GM12878 (cell line): Measurements from ENCODE around the gene POU5F1. TPM values are rescaled to one million over a fixed set of nuclear protein-coding genes. Genes with fewer than 3 reads are reported as not detected.

Experiments used
- ATAC-seq: fragments of 200-7000 bp; cut with Tn5 transposase; 3 replicates; pipeline ENCODE4 v1.9.1; 2020; ENCODE audit warnings: mild to moderate bottlenecking, moderate library complexity
- BruUV-seq: library from RNA; stranded (reverse); fragments of 400-500 nt; replicated peaks from 2 replicates; lab custom pipeline; 2021; lab: Mats Ljungman, UMichigan
- CTCF ChIA-PET: fragments of 300-600 bp; sonication (Branson Sonifier 250); formaldehyde crosslinking; extraction: SDS; loops from one replicate; lab custom pipeline; 2021; ENCODE audit warnings: inconsistent platforms; lab: Yijun Ruan, JAX
- POLR2A ChIA-PET: fragments of 350-600 bp; formaldehyde crosslinking; extraction: SDS; loops from one replicate; lab custom pipeline; 2021; ENCODE audit warnings: inconsistent platforms; lab: Charles Lee
- RAD21 ChIA-PET: fragments of 300-600 bp; sonication (Branson Sonifier 250); formaldehyde crosslinking; loops from one replicate; lab custom pipeline; 2023; ENCODE audit warnings: antibody characterized with exemption; ENCODE audit not compliant: unreplicated experiment; lab: Charles Lee
- SMC1A ChIA-PET: fragments of 300-600 bp; sonication (Branson Sonifier 250); formaldehyde crosslinking; loops from one replicate; lab custom pipeline; 2023; ENCODE audit not compliant: unreplicated experiment, uncharacterized antibody; lab: Charles Lee
- DNase-seq: peaks from one replicate; pipeline ENCODE4 v3.0.0-alpha.2; 2011; ENCODE audit warnings: low read depth, low spot score
- FAIRE-seq: peaks from 3 replicates; lab custom pipeline; 2011; peaks lifted over from hg19 to GRCh38; lab: Jason Lieb, UNC
- H2AFZ ChIP-seq: 2 replicates; pipeline ENCODE4 v1.6.0; 2011; ENCODE audit warnings: low read depth, low read length, control low read depth; ENCODE audit not compliant: control insufficient read depth
- H3K27ac ChIP-seq: 2 replicates; pipeline ENCODE4 v1.5.1; 2011; ENCODE audit warnings: control low read depth; ENCODE audit not compliant: control insufficient read depth, insufficient read depth
- H3K27me3 ChIP-seq, 2 experiments: replicated peaks in 1 of 2; 2 replicates each; pipeline versions ENCODE4 v1.6.0 to v1.6.1; 2011; ENCODE audit warnings: low read length in 1 of 2; ENCODE audit not compliant: control insufficient read depth in 2 of 2, insufficient read depth in 2 of 2
- H3K36me3 ChIP-seq, 2 experiments: 2 replicates each; pipeline ENCODE4 v1.5.1; 2011; ENCODE audit warnings: low read length in 1 of 2; ENCODE audit not compliant: control insufficient read depth in 2 of 2, insufficient read depth in 2 of 2
- H3K4me1 ChIP-seq: 2 replicates; pipeline ENCODE4 v1.6.1; 2011; ENCODE audit warnings: mild to moderate bottlenecking, low read length, moderate library complexity, mixed read lengths; ENCODE audit not compliant: control insufficient read depth, insufficient read depth
- H3K4me2 ChIP-seq: 2 replicates; pipeline ENCODE4 v1.6.0; 2011; ENCODE audit warnings: control low read depth; ENCODE audit not compliant: control insufficient read depth, insufficient read depth
- H3K4me3 ChIP-seq: fragments of 200-600 bp; sonication (generic); 2 replicates; pipeline ENCODE4 v1.5.1; 2016
- H3K79me2 ChIP-seq: 2 replicates; pipeline ENCODE4 v1.6.0; 2011; ENCODE audit warnings: low read length; ENCODE audit not compliant: control insufficient read depth, insufficient read depth
- H3K9ac ChIP-seq: 2 replicates; pipeline ENCODE4 v1.8.0; 2011; ENCODE audit warnings: low read length, control low read depth, mixed read lengths; ENCODE audit not compliant: control insufficient read depth, insufficient read depth
- H3K9me3 ChIP-seq: replicated peaks from 3 replicates; pipeline ENCODE4 v1.5.1; 2011; ENCODE audit warnings: mild to moderate bottlenecking, low read length; ENCODE audit not compliant: control insufficient read depth, insufficient read depth
- H4K20me1 ChIP-seq: 2 replicates; pipeline ENCODE4 v1.6.0; 2011; ENCODE audit not compliant: control insufficient read depth, insufficient read depth
- CEBPB ChIP-seq, 2 experiments: fragments of 150-350 bp in 1 of 2; IDR thresholded peaks; 2 replicates each; pipeline ENCODE4 v1.6.1; 2012 to 2014; ENCODE audit warnings: low read depth in 2 of 2, low read length in 2 of 2, borderline replicate concordance in 1 of 2, inconsistent platforms in 1 of 2
- CHD4 ChIP-seq: fragments of 200-600 bp; sonication (generic); IDR thresholded peaks from 2 replicates; pipeline ENCODE4 v1.6.1; 2016; ENCODE audit warnings: mild to moderate bottlenecking
- CREB1 ChIP-seq: IDR thresholded peaks from 2 replicates; pipeline ENCODE4 v1.6.1; 2012; ENCODE audit warnings: low read depth, mild to moderate bottlenecking, inconsistent platforms
- ELK1 ChIP-seq: IDR thresholded peaks from 2 replicates; pipeline ENCODE4 v1.6.1; 2012; ENCODE audit warnings: low read depth, low read length, improper control_type of control experiment
- RFX5 ChIP-seq: IDR thresholded peaks from 2 replicates; pipeline ENCODE4 v1.6.1; 2011; ENCODE audit warnings: low read depth, low read length, improper control_type of control experiment
- SRF ChIP-seq, 2 experiments: IDR thresholded peaks; 2 replicates each; pipeline ENCODE4 v1.6.1; 2011; ENCODE audit warnings: low read depth in 2 of 2, low read length in 2 of 2, mild to moderate bottlenecking in 1 of 2, moderate library complexity in 1 of 2
- STAT3 ChIP-seq: IDR thresholded peaks from 2 replicates; pipeline ENCODE4 v1.6.1; 2011; ENCODE audit warnings: low read depth, low read length, improper control_type of control experiment
- TAF1 ChIP-seq: IDR thresholded peaks from 2 replicates; pipeline ENCODE4 v1.6.1; 2011; ENCODE audit warnings: mild to moderate bottlenecking, low read depth, low read length, borderline replicate concordance
- TCF12 ChIP-seq: IDR thresholded peaks from 2 replicates; pipeline ENCODE4 v1.6.1; 2011; ENCODE audit warnings: low read depth, mild to moderate bottlenecking, low read length
- USF2 ChIP-seq: IDR thresholded peaks from 2 replicates; pipeline ENCODE4 v1.6.1; 2011; ENCODE audit warnings: low read depth, low read length, improper control_type of control experiment, borderline replicate concordance
- WRNIP1 ChIP-seq: IDR thresholded peaks from 2 replicates; pipeline ENCODE4 v1.6.1; 2011; ENCODE audit warnings: low read depth, low read length, improper control_type of control experiment, borderline replicate concordance
- ZBED1 ChIP-seq: IDR thresholded peaks from 2 replicates; pipeline ENCODE4 v1.6.1; 2016; ENCODE audit warnings: borderline replicate concordance
- ZNF687 ChIP-seq: fragments of 450-650 bp; IDR thresholded peaks from 2 replicates; pipeline ENCODE4 v1.6.1; 2017; ENCODE audit warnings: mild to moderate bottlenecking, moderate library complexity
- ZSCAN29 ChIP-seq: fragments of 450-650 bp; IDR thresholded peaks from 2 replicates; pipeline ENCODE4 v1.6.1; 2017; ENCODE audit warnings: mild to moderate bottlenecking, moderate library complexity
- WGBS: methylation state at CpG from one replicate; pipeline ENCODE4 v1.1.6; 2016; ENCODE audit warnings: low lambda C conversion rate; ENCODE audit not compliant: insufficient replicate concordance, insufficient coverage; ENCODE audit errors: missing lambda C conversion rate; 5-methylcytosine and 5-hydroxymethylcytosine counted together
- in situ Hi-C: fragments of 300-500 bp; cut with MboI; formaldehyde crosslinking; loops from 9 replicates; pipeline ENCODE4 v1.14.3; 2018; ENCODE audit warnings: mixed read lengths
- intact Hi-C: fragments of 100-400 bp; cut with micrococcal nuclease; formaldehyde crosslinking; loops from one replicate; pipeline ENCODE4 v1.14.2; 2022; ENCODE audit not compliant: unreplicated experiment
- polyA plus RNA-seq, 11 experiments: library from polyadenylated mRNA; depleted of rRNA in 4 of 11; unstranded in 6 of 11; stranded (reverse) in 5 of 11; fragments of >200 nt; fragmentation: Nextera tagmentation in 4 of 11; fragmentation: Illumina TruSeq in 1 of 11; extraction: Ambion mirVana in 4 of 11; extraction: Trizol in 1 of 11; gene quantifications; 1 replicate in 1 of 11; 2 replicates in 10 of 11; pipeline versions ENCODE4 v1.2.1 to v1.2.3, GENCODE V29; 2011 to 2016; ENCODE audit warnings: inconsistent platforms in 2 of 11, missing spikeins in 2 of 11, low read depth in 1 of 11
- total RNA-seq, 4 experiments: library from RNA; depleted of rRNA in 3 of 4; stranded (reverse); fragments of >200 nt in 3 of 4; fragmentation: Illumina TruSeq in 1 of 4; extraction: Trizol in 1 of 4; gene quantifications; 2 replicates each; pipeline versions ENCODE4 v1.2.1 to v1.2.3, GENCODE V29; 2013 to 2021

The POU5F1 gene
- total and polyA plus RNA-seq, 10 of the 15 experiments (the other 5 are each of a cell fraction or from before 2014, with no cell fraction given) = 1.4 to 5.5 (median 3.2) TPM

GRCh38 chr6:31168606-31169005 lies 1.9 kb downstream of the POU5F1 start:
- no TSS peak for BruUV-seq

More at GRCh38 chr6:31168606-31169005, 1.9 kb downstream of the POU5F1 start:
- Histone ChIP-seq H3K27me3 (no peaks in the 10 kb centered on the region), H3K36me3 (no peaks in the 10 kb centered on the region), H3K9ac (no peak overlapping the region), H3K4me2 (no peak overlapping the region), H3K4me1 (peaks cover 18% of the 10 kb centered on the region), H3K27ac (no peak overlapping the region), H3K79me2 (no peaks in the 10 kb centered on the region), H3K4me3 (no peak overlapping the region), H4K20me1 (no peaks in the 10 kb centered on the region), H3K9me3 (no peaks in the 10 kb centered on the region), H2AFZ (no peak overlapping the region)
- CTCF ChIA-PET = no interaction called here
- TF ChIP-seq CEBPB (IDR thresholded peaks at IDR 0.05; ENCODE audit: borderline replicate concordance in 1 of 2, low read depth in 2 of 2, low read length in 2 of 2) = no peak
- no peak for TF ChIP-seq TAF1
- TF ChIP-seq TCF12 = no peak
- TF ChIP-seq CREB1 = no peak
- TF ChIP-seq RFX5 = no peak
- TF ChIP-seq CHD4 = no peak
- TF ChIP-seq WRNIP1 = no peak
- TF ChIP-seq ELK1 = no peak
- no peak for TF ChIP-seq ZBED1
- no peak for TF ChIP-seq USF2
- no peak for TF ChIP-seq STAT3
- TF ChIP-seq ZSCAN29 = no peak
- no peak for TF ChIP-seq ZNF687
- no peak for TF ChIP-seq SRF (IDR thresholded peaks at IDR 0.05; ENCODE audit: low read depth in 2 of 2, low read length in 2 of 2)
- FAIRE-seq = no peak
- RAD21 ChIA-PET = interaction anchor here (0.7 kb wide), 1 partner anchor 23 kb away, joined by 4 read pairs; no protein-coding TSS in a partner anchor
- SMC1A ChIA-PET = no interaction called here
- 95% methylated on average over 3 of the region's 3 CpGs for WGBS
- DNase-seq = no peak
- intact Hi-C loops (no loop called here), in situ Hi-C loops (no loop called here)
- POLR2A ChIA-PET = no interaction called here
- no peak for ATAC-seq
